K562 (cell line): ENCODE results near the gene AIMP2. TPM values are rescaled to one million over a fixed set of nuclear protein-coding genes. Genes with fewer than 3 reads are reported as not detected.
"Not testable (repeated sequence)": the region's sequence is repeated elsewhere in the genome, so short reads cannot be mapped to it uniquely, and the experiment has no call there.

ENCODE experiments used
- ATAC-seq: fragments of 200-7000 bp; cut with Tn5 transposase; 3 replicates; pipeline ENCODE4 v1.9.1; 2020; ENCODE audit warnings: moderate library complexity
- BruUV-seq: library from RNA; stranded (reverse); fragments of 400-500 nt; replicated peaks from 2 replicates; lab custom pipeline; 2021; lab: Mats Ljungman, UMichigan
- CTCF ChIA-PET: fragments of 300-600 bp; formaldehyde crosslinking; extraction: SDS; loops from one replicate; lab custom pipeline; 2021; ENCODE audit warnings: low intra/inter-chr PET ratio; lab: Yijun Ruan, JAX
- POLR2A ChIA-PET: fragments of 300-600, 350-650 bp; sonication (Branson Sonifier 250); formaldehyde crosslinking; extraction: SDS; loops from one replicate; lab custom pipeline; 2021; ENCODE audit warnings: antibody characterized with exemption, inconsistent platforms; lab: Yijun Ruan, JAX
- DNase-seq, 4 experiments: peaks; one replicate each; pipeline versions ENCODE4 v3.0.0 to v3.0.0-alpha.2; 2011 to 2018; ENCODE audit warnings: low spot score in 3 of 4, mixed read lengths in 3 of 4; ENCODE audit errors: extremely low read depth in 1 of 4
- FAIRE-seq: peaks from 2 replicates; lab custom pipeline; 2011; peaks lifted over from hg19 to GRCh38; lab: Jason Lieb, UNC
- H2AFZ ChIP-seq: 2 replicates; pipeline ENCODE4 v1.6.0; 2011; ENCODE audit warnings: low read depth, low read length, control low read depth, inconsistent platforms
- H3K27ac ChIP-seq: fragments of 200-600 bp; 3 replicates; pipeline ENCODE4 v1.8.0; 2011; ENCODE audit warnings: low read depth, mild to moderate bottlenecking, control low read depth, inconsistent platforms, low read length, moderate library complexity, mixed read lengths; ENCODE audit errors: extremely low read depth
- H3K27me3 ChIP-seq, 2 experiments: fragments of 300-600 bp in 1 of 2; 2 replicates in 1 of 2; 3 replicates in 1 of 2; pipeline versions ENCODE4 v1.6.0 to v1.8.0; 2011; ENCODE audit warnings: inconsistent platforms in 2 of 2, low read length in 2 of 2, mild to moderate bottlenecking in 1 of 2, mixed read lengths in 1 of 2, moderate library complexity in 1 of 2; ENCODE audit not compliant: control insufficient read depth in 2 of 2, insufficient read depth in 2 of 2
- H3K36me3 ChIP-seq: fragments of 300-600 bp; 3 replicates; pipeline ENCODE4 v1.8.0; 2011; ENCODE audit warnings: mild to moderate bottlenecking, low read length, inconsistent platforms; ENCODE audit not compliant: control insufficient read depth, insufficient read depth
- H3K4me1 ChIP-seq, 2 experiments: fragments of 200-600 bp in 1 of 2; replicated peaks in 1 of 2; 2 replicates in 1 of 2; 3 replicates in 1 of 2; pipeline versions ENCODE4 v1.5.1 to v1.8.0; 2011; ENCODE audit warnings: inconsistent platforms in 2 of 2, low read length in 2 of 2, mild to moderate bottlenecking in 1 of 2, mixed read lengths in 1 of 2, moderate library complexity in 1 of 2; ENCODE audit not compliant: control insufficient read depth in 2 of 2, insufficient read depth in 2 of 2
- H3K4me2 ChIP-seq: 2 replicates; pipeline ENCODE4 v1.6.1; 2011; ENCODE audit warnings: low read length, control low read depth, inconsistent platforms, mixed read lengths; ENCODE audit not compliant: insufficient read depth
- H3K4me3 ChIP-seq: fragments of 200-600 bp; sonication (generic), shearing (Covaris generic); 2 replicates; pipeline ENCODE4 v1.5.1; 2016; ENCODE audit warnings: control low read depth, inconsistent platforms
- H3K79me2 ChIP-seq: fragments of 200-600 bp; 3 replicates; pipeline ENCODE4 v1.8.0; 2011; ENCODE audit warnings: low read length, inconsistent platforms; ENCODE audit not compliant: control insufficient read depth, insufficient read depth
- H3K9ac ChIP-seq, 2 experiments: 2 replicates each; pipeline versions ENCODE4 v1.6.0 to v1.6.1; 2011; ENCODE audit warnings: low read depth in 2 of 2, low read length in 2 of 2, control low read depth in 1 of 2, inconsistent platforms in 1 of 2, mild to moderate bottlenecking in 1 of 2, mixed read lengths in 1 of 2; ENCODE audit not compliant: insufficient read depth in 1 of 2
- H3K9me1 ChIP-seq: one replicate; pipeline ENCODE4 v1.6.0; 2011; ENCODE audit warnings: inconsistent platforms, mild to moderate bottlenecking, low read length, moderate library complexity; ENCODE audit not compliant: control insufficient read depth, insufficient read depth
- H3K9me3 ChIP-seq: replicated peaks from 2 replicates; pipeline ENCODE4 v1.5.1; 2011; ENCODE audit warnings: low read depth, low read length, inconsistent platforms; ENCODE audit not compliant: control insufficient read depth, insufficient read depth
- H4K20me1 ChIP-seq: replicated peaks from 2 replicates; pipeline ENCODE4 v1.6.1; 2011; ENCODE audit warnings: low read length, inconsistent platforms, mixed read lengths; ENCODE audit not compliant: control insufficient read depth, insufficient read depth
- CBFA2T3 ChIP-seq: fragments of 450-650 bp; IDR thresholded peaks from 2 replicates; pipeline ENCODE4 v1.6.1; 2017
- HDAC1 ChIP-seq, 2 experiments: fragments of 450-650 bp; IDR thresholded peaks; 2 replicates each; pipeline ENCODE4 v1.6.1; 2016 to 2017; ENCODE audit warnings: inconsistent platforms in 1 of 2, mild to moderate bottlenecking in 1 of 2, moderate library complexity in 1 of 2
- HDAC2 ChIP-seq: fragments of 450-650 bp; IDR thresholded peaks from 2 replicates; pipeline ENCODE4 v1.6.1; 2016; ENCODE audit warnings: mild to moderate bottlenecking
- KDM1A ChIP-seq, 2 experiments: fragments of 450-650 bp; IDR thresholded peaks; 2 replicates each; pipeline ENCODE4 v1.6.1; 2016; ENCODE audit warnings: mild to moderate bottlenecking in 2 of 2
- RCOR1 ChIP-seq, 2 experiments: IDR thresholded peaks; 2 replicates each; pipeline ENCODE4 v1.6.1; 2012; ENCODE audit warnings: low read depth in 2 of 2, low read length in 2 of 2, borderline replicate concordance in 1 of 2, improper control_type of control experiment in 1 of 2
- REST ChIP-seq, 2 experiments: fragments of 450-650 bp; formaldehyde crosslinking in 1 of 2; IDR thresholded peaks; 2 replicates each; pipeline versions ENCODE4 v1.4.0 to v1.6.1; 2014 to 2020; ENCODE audit warnings: mild to moderate bottlenecking in 2 of 2, borderline replicate concordance in 1 of 2, low read depth in 1 of 2
- WGBS: fragments of 100-300 bp; shearing (Covaris generic); methylation state at CpG from one replicate; pipeline ENCODE4 v1.1.6; 2016; ENCODE audit warnings: low coverage, mixed read lengths; ENCODE audit not compliant: insufficient coverage; ENCODE audit errors: missing lambda C conversion rate; 5-methylcytosine and 5-hydroxymethylcytosine counted together
- in situ Hi-C: fragments of 300-500 bp; cut with MboI; formaldehyde crosslinking; loops from 4 replicates; pipeline ENCODE4 v1.15.0; 2018; ENCODE audit warnings: inconsistent platforms, mixed read lengths
- intact Hi-C: fragments of 100-400 bp; cut with micrococcal nuclease; formaldehyde crosslinking; loops from 2 replicates; pipeline ENCODE4 v1.14.2; 2022
- polyA plus RNA-seq, 8 experiments: library from polyadenylated mRNA; depleted of rRNA in 4 of 8; stranded (reverse) in 5 of 8; unstranded in 3 of 8; fragments of >200 nt; fragmentation: Nextera tagmentation in 2 of 8; fragmentation: Illumina TruSeq in 1 of 8; extraction: Ambion mirVana in 2 of 8; extraction: Trizol in 1 of 8; gene quantifications; 2 replicates each; pipeline versions ENCODE4 v1.2.1 to v1.2.3, GENCODE V29; 2011 to 2014; ENCODE audit warnings: inconsistent platforms in 1 of 8, missing spikeins in 1 of 8
- total RNA-seq, 7 experiments: library from RNA; depleted of rRNA in 6 of 7; stranded (reverse); fragments of >200 nt in 6 of 7; fragmentation: Illumina TruSeq in 2 of 7; extraction: Trizol in 2 of 7; gene quantifications; 2 replicates each; pipeline versions ENCODE4 v1.2.1 to v1.2.3, GENCODE V29; 2011 to 2021; ENCODE audit warnings: low replicate concordance in 1 of 7

The AIMP2 gene
- total and polyA plus RNA-seq, 9 of the 15 experiments (the other 6 are each of a cell fraction or from before 2014, with no cell fraction given): 47.5 to 84.9 (median 63.5) TPM

GRCh38 chr7:6010370-6010769 lies 1.3 kb downstream of the AIMP2 start:
- H3K27me3 ChIP-seq; H2AFZ ChIP-seq; ATAC-seq; CTCF ChIA-PET; in situ Hi-C loops; intact Hi-C loops; DNase-seq; H3K9me3 ChIP-seq; H4K20me1 ChIP-seq; TF ChIP-seq REST (CRISPR knock-in tag; IDR thresholded peaks at IDR 0.05; ENCODE audit: low read depth): not testable (repeated sequence)
- POLR2A ChIA-PET: interaction anchor here (1.3 to 2.0 kb wide), 3 partner anchors 11 to 46 kb away, joined by 3 to 10 read pairs (median 4); no protein-coding TSS in a partner anchor
- 62% methylated on average over 8 of the region's 8 CpGs for WGBS
- H3K4me2 ChIP-seq: peak overlapping the region; percentile 85; the same call in 1 of the 2 replicates
- peaks cover 41% of the 10 kb centered on the region; the same call in 2 of the 3 replicates for H3K36me3 ChIP-seq
- peak overlapping the region; percentile 65 for H3K4me3 ChIP-seq
- peaks cover 56% of the 10 kb centered on the region for H3K79me2 ChIP-seq
- peaks cover 12 to 15% of the 10 kb centered on the region in 2 experiments; a peak in 4 of 5 replicates for H3K4me1 ChIP-seq
- H3K27ac ChIP-seq: peak overlapping the region; percentile 99; the same call in 1 of the 3 replicates
- TF ChIP-seq KDM1A (IDR thresholded peaks at IDR 0.05) (peak; percentile 86 to 93), RCOR1 (IDR thresholded peaks at IDR 0.05; ENCODE audit: borderline replicate concordance in 1 of 2, low read depth in 2 of 2, low read length in 2 of 2) (peak in 1 of 2 experiments; percentile 19; a peak in 1 of 4 replicates), REST (IDR thresholded peaks at IDR 0.05; ENCODE audit: borderline replicate concordance) (0 out of 2 replicates have a peak, but pooled peaks have one; percentile 13), CBFA2T3 (peak; percentile 20), HDAC1 (IDR thresholded peaks at IDR 0.05) (peak in 1 of 2 experiments; percentile 50; a peak in 1 of 4 replicates), HDAC2 (0 out of 2 replicates have a peak, but pooled peaks have one; percentile 38)
- TF ChIP-seq, all 486 proteins: peak for 6; not testable (repeated sequence) for 480
- H3K9ac ChIP-seq: peak overlapping the region in 1 of 2 experiments; percentile 84; a peak in 2 of 4 replicates
- FAIRE-seq, BruUV-seq, H3K9me1 ChIP-seq: not testable (repeated sequence)
